Prostate gland (tissue), 2 donors: ENCODE measurements around the gene VLDLR.

Experiments used
- POLR2A ChIP-seq: fragments of 450-650 bp; IDR thresholded peaks from one replicate; pipeline ENCODE4 v1.6.1; 2016; ENCODE audit warnings: antibody characterized with exemption, mild to moderate bottlenecking
- POLR2AphosphoS5 ChIP-seq: sonication (generic); formaldehyde crosslinking; IDR thresholded peaks from one replicate; pipeline ENCODE4 v1.6.1; 2017; ENCODE audit warnings: antibody characterized with exemption
- TF ChIP-seq, protein P1 (sequence below), 4 experiments: fragments of 200-600 bp in 2 of 4; fragments of 450-650 bp in 2 of 4; sonication (generic) in 2 of 4; IDR thresholded peaks; 1 replicate in 3 of 4; 2 replicates in 1 of 4; pipeline ENCODE4 v1.5.1; 2016 to 2019; ENCODE audit warnings: antibody characterized with exemption in 4 of 4, mild to moderate bottlenecking in 2 of 4, moderate library complexity in 2 of 4

DNA sequence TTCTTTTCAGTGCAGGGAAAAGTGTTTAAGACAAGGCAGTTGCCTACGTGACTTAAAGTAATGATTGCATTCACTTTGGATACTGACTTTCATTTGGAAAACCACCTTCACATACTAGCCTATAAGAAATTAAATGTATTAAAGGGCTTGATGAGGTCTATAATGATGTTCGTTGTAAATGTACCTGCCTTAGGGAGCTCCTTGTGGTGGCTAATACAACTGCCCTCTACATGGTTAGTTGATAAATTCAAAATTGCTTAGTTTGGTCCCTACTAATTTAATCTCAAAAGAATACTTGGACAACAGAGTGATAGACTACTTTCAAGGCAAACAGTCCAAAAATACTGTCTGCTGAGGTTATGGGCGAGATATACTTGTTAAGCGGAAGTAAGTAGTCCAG lies 3.8 kb downstream of the VLDLR start:
- TF ChIP-seq POLR2A (no peak), POLR2AphosphoS5 (no peak)
- TF ChIP-seq, protein P1, sequence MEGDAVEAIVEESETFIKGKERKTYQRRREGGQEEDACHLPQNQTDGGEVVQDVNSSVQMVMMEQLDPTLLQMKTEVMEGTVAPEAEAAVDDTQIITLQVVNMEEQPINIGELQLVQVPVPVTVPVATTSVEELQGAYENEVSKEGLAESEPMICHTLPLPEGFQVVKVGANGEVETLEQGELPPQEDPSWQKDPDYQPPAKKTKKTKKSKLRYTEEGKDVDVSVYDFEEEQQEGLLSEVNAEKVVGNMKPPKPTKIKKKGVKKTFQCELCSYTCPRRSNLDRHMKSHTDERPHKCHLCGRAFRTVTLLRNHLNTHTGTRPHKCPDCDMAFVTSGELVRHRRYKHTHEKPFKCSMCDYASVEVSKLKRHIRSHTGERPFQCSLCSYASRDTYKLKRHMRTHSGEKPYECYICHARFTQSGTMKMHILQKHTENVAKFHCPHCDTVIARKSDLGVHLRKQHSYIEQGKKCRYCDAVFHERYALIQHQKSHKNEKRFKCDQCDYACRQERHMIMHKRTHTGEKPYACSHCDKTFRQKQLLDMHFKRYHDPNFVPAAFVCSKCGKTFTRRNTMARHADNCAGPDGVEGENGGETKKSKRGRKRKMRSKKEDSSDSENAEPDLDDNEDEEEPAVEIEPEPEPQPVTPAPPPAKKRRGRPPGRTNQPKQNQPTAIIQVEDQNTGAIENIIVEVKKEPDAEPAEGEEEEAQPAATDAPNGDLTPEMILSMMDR (IDR thresholded peaks at IDR 0.05), result peak in 1 of 4 experiments; percentile 15
